Measurements from ENCODE around the gene IGSF22. TPM values are rescaled to one million over a fixed set of nuclear protein-coding genes. Genes with fewer than 3 reads are reported as not detected.
A peak's percentile ranks its signal among the peaks of the same experiment; 100 is the strongest.

IGSF22 gene
- total and polyA plus RNA-seq, 9 donors, result 0.11 to 1.5 (median 1.0) TPM; not detected in 1

DNA sequence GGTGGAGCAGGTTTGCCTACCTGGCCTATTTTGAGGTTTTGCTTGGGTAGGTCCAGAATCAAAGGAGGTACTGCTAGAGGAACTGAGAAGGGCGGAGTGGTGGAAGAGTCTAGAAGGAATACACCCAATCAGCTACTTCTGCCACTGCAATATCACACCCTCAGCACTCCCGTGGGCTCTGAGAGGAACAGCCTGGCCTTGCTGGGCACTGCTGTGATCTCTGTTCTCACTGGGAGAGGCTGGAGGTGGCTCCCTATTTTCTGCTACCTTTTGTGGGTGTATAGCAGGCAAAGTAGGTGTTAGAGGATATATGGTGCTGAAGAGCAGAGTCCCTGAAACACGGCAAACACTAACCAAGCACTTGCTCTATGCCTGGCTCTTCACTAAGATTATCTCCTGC lies 25.0 kb upstream of the IGSF22 start:
- no peak overlapping the region for H3K4me3 ChIP-seq
- TF ChIP-seq EP300 (IDR thresholded peaks at IDR 0.05) (no peak), POLR2A (IDR thresholded peaks at IDR 0.05) (no peak)
- TF ChIP-seq, protein P1, sequence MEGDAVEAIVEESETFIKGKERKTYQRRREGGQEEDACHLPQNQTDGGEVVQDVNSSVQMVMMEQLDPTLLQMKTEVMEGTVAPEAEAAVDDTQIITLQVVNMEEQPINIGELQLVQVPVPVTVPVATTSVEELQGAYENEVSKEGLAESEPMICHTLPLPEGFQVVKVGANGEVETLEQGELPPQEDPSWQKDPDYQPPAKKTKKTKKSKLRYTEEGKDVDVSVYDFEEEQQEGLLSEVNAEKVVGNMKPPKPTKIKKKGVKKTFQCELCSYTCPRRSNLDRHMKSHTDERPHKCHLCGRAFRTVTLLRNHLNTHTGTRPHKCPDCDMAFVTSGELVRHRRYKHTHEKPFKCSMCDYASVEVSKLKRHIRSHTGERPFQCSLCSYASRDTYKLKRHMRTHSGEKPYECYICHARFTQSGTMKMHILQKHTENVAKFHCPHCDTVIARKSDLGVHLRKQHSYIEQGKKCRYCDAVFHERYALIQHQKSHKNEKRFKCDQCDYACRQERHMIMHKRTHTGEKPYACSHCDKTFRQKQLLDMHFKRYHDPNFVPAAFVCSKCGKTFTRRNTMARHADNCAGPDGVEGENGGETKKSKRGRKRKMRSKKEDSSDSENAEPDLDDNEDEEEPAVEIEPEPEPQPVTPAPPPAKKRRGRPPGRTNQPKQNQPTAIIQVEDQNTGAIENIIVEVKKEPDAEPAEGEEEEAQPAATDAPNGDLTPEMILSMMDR (IDR thresholded peaks at IDR 0.05), result no peak
- H3K4me1 ChIP-seq (ENCODE audit: insufficient read depth), result no peaks in the 10 kb centered on the region
- intact Hi-C loops (cut with DNase I), result no loop called here
- no peak for DNase-seq
- no peaks in the 10 kb centered on the region for H3K27me3 ChIP-seq
- no peaks in the 10 kb centered on the region for H3K36me3 ChIP-seq
- no peak overlapping the region for H3K27ac ChIP-seq
- 77 to 95% (median 94%) methylated on average over 3 of the region's 3 CpGs for WGBS, 3 donors
- no peaks in the 10 kb centered on the region for H3K9me3 ChIP-seq

GRCh38 chr11:18749681-18750319 lies 23.8 kb upstream of the IGSF22 start:
- no peak for TF ChIP-seq EP300 (IDR thresholded peaks at IDR 0.05)
- TF ChIP-seq, protein P1 (IDR thresholded peaks at IDR 0.05), result no peak
- no peak for TF ChIP-seq POLR2A (IDR thresholded peaks at IDR 0.05)
- Histone ChIP-seq H3K27ac (no peak overlapping the region), H3K4me1 (ENCODE audit: insufficient read depth) (no peaks in the 10 kb centered on the region), H3K27me3 (no peaks in the 10 kb centered on the region), H3K4me3 (no peak overlapping the region), H3K9me3 (no peaks in the 10 kb centered on the region), H3K36me3 (no peaks in the 10 kb centered on the region)
- peak in 2 of 5 donors; percentile 40 to 60 for DNase-seq
- intact Hi-C loops (cut with DNase I), result loop anchor here in 1 of 4 donors (10.0 kb wide), 1 partner anchor 975 kb away; no protein-coding TSS in a partner anchor
- 61 to 69% (median 67%) methylated on average over 12 of the region's 12 CpGs for WGBS, 3 donors

GRCh38 chr11:18748766-18749365 lies 22.9 kb upstream of the IGSF22 start:
- Histone ChIP-seq H3K9me3 (no peaks in the 10 kb centered on the region), H3K27me3 (no peaks in the 10 kb centered on the region), H3K27ac (no peak overlapping the region), H3K4me3 (no peak overlapping the region), H3K4me1 (ENCODE audit: insufficient read depth) (no peaks in the 10 kb centered on the region), H3K36me3 (no peaks in the 10 kb centered on the region)
- intact Hi-C loops (cut with DNase I), result loop anchor here in 1 of 4 donors (10.0 kb wide), 1 partner anchor 976 kb away; no protein-coding TSS in a partner anchor
- DNase-seq, result no peak
- WGBS, 3 donors, result 85 to 92% (median 91%) methylated on average over 13 of the region's 13 CpGs
- TF ChIP-seq, protein P1 (IDR thresholded peaks at IDR 0.05), result no peak
- TF ChIP-seq POLR2A (IDR thresholded peaks at IDR 0.05), result no peak
- no peak for TF ChIP-seq EP300 (IDR thresholded peaks at IDR 0.05)

- DNase-seq, result no peak
- Histone ChIP-seq H3K4me1 (ENCODE audit: insufficient read depth) (no peaks in the 10 kb centered on the region), H3K9me3 (no peaks in the 10 kb centered on the region), H3K36me3 (no peaks in the 10 kb centered on the region), H3K27ac (no peak overlapping the region), H3K4me3 (no peak overlapping the region), H3K27me3 (no peaks in the 10 kb centered on the region)
- WGBS, 3 donors, result 87 to 90% (median 89%) methylated on average over 6 of the region's 6 CpGs
- TF ChIP-seq POLR2A (IDR thresholded peaks at IDR 0.05), result no peak
- TF ChIP-seq, protein P1 (IDR thresholded peaks at IDR 0.05), result no peak
- no peak for TF ChIP-seq EP300 (IDR thresholded peaks at IDR 0.05)
- intact Hi-C loops (cut with DNase I), result loop anchor here in 1 of 4 donors (10.0 kb wide), 1 partner anchor 980 kb away; no protein-coding TSS in a partner anchor
Measured at GRCh38 chr11:18745251-18745650, 19.3 kb upstream of the IGSF22 start.

Data from ovary (tissue), 9 donors.